ENCODE results near the gene MYBBP1A. TPM values are rescaled to one million over a fixed set of nuclear protein-coding genes. Genes with fewer than 3 reads are reported as not detected.

Gene MYBBP1A
- total RNA-seq, 6 experiments from 2014 or later = 16.3 to 32.0 (median 23.7) TPM

GRCh38 chr17:4574448-4575045 is 19.4 kb upstream of the MYBBP1A start:
- Histone ChIP-seq H3K9me3 (no peaks in the 10 kb centered on the region), H3K27ac (no peak overlapping the region), H3K36me3 (no peaks in the 10 kb centered on the region), H3K27me3 (no peaks in the 10 kb centered on the region), H3K4me1 (no peaks in the 10 kb centered on the region), H3K4me3 (no peak overlapping the region)
- DNase-seq (no peak), ATAC-seq (no peak)
- TF ChIP-seq POLR2A (IDR thresholded peaks at IDR 0.05) (no peak), CTCF (IDR thresholded peaks at IDR 0.05) (no peak)
- intact Hi-C loops (cut with DNase I) = loop anchor here in 1 of 2 donors (10.0 kb wide), 2 partner anchors 50 to 130 kb away; partner anchors contain the start of gene PELP1
- WGBS (ENCODE audit: insufficient coverage, low coverage, low lambda C conversion rate, missing lambda C conversion rate) = 100% methylated on average over 3 of the region's 9 CpGs

- intact Hi-C loops (cut with DNase I) = loop anchor here in 1 of 2 donors (10.0 kb wide), 2 partner anchors 51 to 131 kb away; partner anchors contain the start of gene PELP1
- Histone ChIP-seq H3K4me1 (no peaks in the 10 kb centered on the region), H3K27ac (no peak overlapping the region), H3K9me3 (no peaks in the 10 kb centered on the region), H3K27me3 (no peaks in the 10 kb centered on the region), H3K4me3 (no peak overlapping the region), H3K36me3 (no peaks in the 10 kb centered on the region)
- peak in 2 of 4 donors; percentile 18 to 66 for ATAC-seq
- TF ChIP-seq CTCF (IDR thresholded peaks at IDR 0.05) (no peak), POLR2A (IDR thresholded peaks at IDR 0.05) (no peak)
- no CpG with 5 or more reads among the region's 7 CpGs for WGBS (ENCODE audit: insufficient coverage, low coverage, low lambda C conversion rate, missing lambda C conversion rate)
- peak in 1 of 3 donors; percentile 66 for DNase-seq
These were observed 18.5 kb upstream of the MYBBP1A start for GRCh38 chr17:4573669-4574068.

- H3K36me3 ChIP-seq = no peaks in the 10 kb centered on the region
- DNase-seq (no peak), ATAC-seq (no peak)
- no peak overlapping the region for H3K4me3 ChIP-seq
- TF ChIP-seq POLR2A (IDR thresholded peaks at IDR 0.05) (no peak), CTCF (IDR thresholded peaks at IDR 0.05) (no peak)
- H3K27me3 ChIP-seq = no peaks in the 10 kb centered on the region
- no peaks in the 10 kb centered on the region for H3K4me1 ChIP-seq
- intact Hi-C loops (cut with DNase I) = loop anchor here in 1 of 2 donors (10.0 kb wide), 2 partner anchors 52 to 132 kb away; partner anchors contain the start of gene PELP1
- H3K9me3 ChIP-seq = no peaks in the 10 kb centered on the region
- H3K27ac ChIP-seq = no peak overlapping the region
- WGBS (ENCODE audit: insufficient coverage, low coverage, low lambda C conversion rate, missing lambda C conversion rate) = 65% methylated on average over 3 of the region's 4 CpGs
These were observed 17.9 kb upstream of the MYBBP1A start for GRCh38 chr17:4573115-4573514.

GRCh38 chr17:4572131-4572530 is 16.9 kb upstream of the MYBBP1A start:
- DNase-seq = no peak
- Histone ChIP-seq H3K36me3 (no peaks in the 10 kb centered on the region), H3K27me3 (no peaks in the 10 kb centered on the region), H3K4me1 (no peaks in the 10 kb centered on the region), H3K9me3 (no peaks in the 10 kb centered on the region), H3K27ac (no peak overlapping the region), H3K4me3 (no peak overlapping the region)
- no peak for ATAC-seq
- TF ChIP-seq POLR2A (IDR thresholded peaks at IDR 0.05) = no peak
- no peak for TF ChIP-seq CTCF (IDR thresholded peaks at IDR 0.05)
- intact Hi-C loops (cut with DNase I) = loop anchor here in 1 of 2 donors (10.0 kb wide), 2 partner anchors 53 to 133 kb away; partner anchors contain the start of gene PELP1
- WGBS (ENCODE audit: insufficient coverage, low coverage, low lambda C conversion rate, missing lambda C conversion rate) = 73% methylated on average over 8 of the region's 9 CpGs
